Measurements from ENCODE around the gene RASSF4. TPM values are rescaled to one million over a fixed set of nuclear protein-coding genes. Genes with fewer than 3 reads are reported as not detected.

RASSF4 gene
- total RNA-seq, 1 experiment from 2014 or later = 2.8 TPM

GRCh38 chr10:44963772-44964633 is 4.4 kb downstream of the RASSF4 start:
- no peak for ATAC-seq
- Histone ChIP-seq H3K9me3 (ENCODE audit: control insufficient read depth in 1 of 2, insufficient read depth in 1 of 2, low read depth in 1 of 2, low read length in 2 of 2) (no peaks in the 10 kb centered on the region), H3K27ac (ENCODE audit: low read depth, low read length) (no peak overlapping the region), H3K9me2 (ENCODE audit: insufficient read depth) (no peaks in the 10 kb centered on the region), H3K9ac (ENCODE audit: low read length) (no peak overlapping the region), H3K79me2 (ENCODE audit: insufficient read depth, low read length) (no peaks in the 10 kb centered on the region), H3K27me3 (ENCODE audit: insufficient read depth, low read length) (no peaks in the 10 kb centered on the region), H3K4me3 (replicated peaks in 1 of 2; ENCODE audit: low read depth in 1 of 2, low read length in 2 of 2) (no peak overlapping the region), H3K36me3 (ENCODE audit: control insufficient read depth in 1 of 2, insufficient read depth in 2 of 2, low read length in 2 of 2) (no peaks in the 10 kb centered on the region), H2AFZ (ENCODE audit: low read depth, low read length, poor library complexity, severe bottlenecking) (no peak overlapping the region), H3K4me1 (ENCODE audit: control insufficient read depth in 1 of 2, insufficient read depth in 2 of 2, low read length in 2 of 2) (peaks cover 3 to 16% of the 10 kb centered on the region in 2 experiments; a peak in 3 of 4 replicates), H3K4me2 (ENCODE audit: low read length) (no peak overlapping the region), H4K20me1 (ENCODE audit: insufficient read depth) (no peaks in the 10 kb centered on the region)
- no TSS peak for BruUV-seq (replicated peaks)
- ChIA-PET CTCF (interaction anchor here (1.0 kb wide), 1 partner anchor 12 kb away, joined by 3 read pairs; no protein-coding TSS in a partner anchor), POLR2A (interaction anchor here (3.2 kb wide), 1 partner anchor 14 kb away, joined by 11 read pairs; the partner anchor contains the start of gene DEPP1), RAD21 (ENCODE audit: low non-redundant PET in 1 of 2, low total read pairs in 2 of 2, uncharacterized antibody in 2 of 2, unreplicated experiment in 2 of 2) (no interaction called here)
- DNase-seq (ENCODE audit: low read depth, low spot score) = no peak
- intact Hi-C loops (cut with micrococcal nuclease) = no loop called here
- no peak for TF ChIP-seq JUND (IDR thresholded peaks at IDR 0.05)

GRCh38 chr10:44965104-44965503 is 5.5 kb downstream of the RASSF4 start:
- Histone ChIP-seq H3K36me3 (ENCODE audit: control insufficient read depth in 1 of 2, insufficient read depth in 2 of 2, low read length in 2 of 2) (no peaks in the 10 kb centered on the region), H3K9me3 (ENCODE audit: control insufficient read depth in 1 of 2, insufficient read depth in 1 of 2, low read depth in 1 of 2, low read length in 2 of 2) (no peaks in the 10 kb centered on the region), H3K9ac (ENCODE audit: low read length) (no peak overlapping the region), H3K9me2 (ENCODE audit: insufficient read depth) (no peaks in the 10 kb centered on the region), H3K79me2 (ENCODE audit: insufficient read depth, low read length) (no peaks in the 10 kb centered on the region), H3K4me3 (replicated peaks in 1 of 2; ENCODE audit: low read depth in 1 of 2, low read length in 2 of 2) (no peak overlapping the region), H3K27ac (ENCODE audit: low read depth, low read length) (no peak overlapping the region), H3K4me1 (ENCODE audit: control insufficient read depth in 1 of 2, insufficient read depth in 2 of 2, low read length in 2 of 2) (peaks cover 0 to 10% of the 10 kb centered on the region in 2 experiments; a peak in 2 of 4 replicates), H3K4me2 (ENCODE audit: low read length) (no peak overlapping the region), H4K20me1 (ENCODE audit: insufficient read depth) (no peaks in the 10 kb centered on the region), H3K27me3 (ENCODE audit: insufficient read depth, low read length) (no peaks in the 10 kb centered on the region), H2AFZ (ENCODE audit: low read depth, low read length, poor library complexity, severe bottlenecking) (no peak overlapping the region)
- ATAC-seq = no peak
- BruUV-seq (replicated peaks) = no TSS peak
- ChIA-PET CTCF (interaction anchor here (1.5 kb wide), 1 partner anchor 32 kb away, joined by 4 read pairs; no protein-coding TSS in a partner anchor), RAD21 (ENCODE audit: low non-redundant PET in 1 of 2, low total read pairs in 2 of 2, uncharacterized antibody in 2 of 2, unreplicated experiment in 2 of 2) (no interaction called here), POLR2A (interaction anchor here (3.2 kb wide), 1 partner anchor 13 kb away, joined by 11 read pairs; the partner anchor contains the start of gene DEPP1)
- DNase-seq (ENCODE audit: low read depth, low spot score) = no peak
- TF ChIP-seq SIN3A (IDR thresholded peaks at IDR 0.05; ENCODE audit: low read depth) = no peak
- TF ChIP-seq POLR2AphosphoS5 (IDR thresholded peaks at IDR 0.05; ENCODE audit: low read depth, low read length) = no peak
- no peak for TF ChIP-seq EGR1 (IDR thresholded peaks at IDR 0.05; ENCODE audit: low read depth)
- TF ChIP-seq CBX3 (IDR thresholded peaks at IDR 0.05; ENCODE audit: low read depth) = no peak
- no peak for TF ChIP-seq SRF (IDR thresholded peaks at IDR 0.05; ENCODE audit: low read depth)
- TF ChIP-seq EZH2 (IDR thresholded peaks at IDR 0.05) = no peak
- intact Hi-C loops (cut with micrococcal nuclease) = no loop called here
